ENCODE measurements around the gene TSPEAR.

DNA sequence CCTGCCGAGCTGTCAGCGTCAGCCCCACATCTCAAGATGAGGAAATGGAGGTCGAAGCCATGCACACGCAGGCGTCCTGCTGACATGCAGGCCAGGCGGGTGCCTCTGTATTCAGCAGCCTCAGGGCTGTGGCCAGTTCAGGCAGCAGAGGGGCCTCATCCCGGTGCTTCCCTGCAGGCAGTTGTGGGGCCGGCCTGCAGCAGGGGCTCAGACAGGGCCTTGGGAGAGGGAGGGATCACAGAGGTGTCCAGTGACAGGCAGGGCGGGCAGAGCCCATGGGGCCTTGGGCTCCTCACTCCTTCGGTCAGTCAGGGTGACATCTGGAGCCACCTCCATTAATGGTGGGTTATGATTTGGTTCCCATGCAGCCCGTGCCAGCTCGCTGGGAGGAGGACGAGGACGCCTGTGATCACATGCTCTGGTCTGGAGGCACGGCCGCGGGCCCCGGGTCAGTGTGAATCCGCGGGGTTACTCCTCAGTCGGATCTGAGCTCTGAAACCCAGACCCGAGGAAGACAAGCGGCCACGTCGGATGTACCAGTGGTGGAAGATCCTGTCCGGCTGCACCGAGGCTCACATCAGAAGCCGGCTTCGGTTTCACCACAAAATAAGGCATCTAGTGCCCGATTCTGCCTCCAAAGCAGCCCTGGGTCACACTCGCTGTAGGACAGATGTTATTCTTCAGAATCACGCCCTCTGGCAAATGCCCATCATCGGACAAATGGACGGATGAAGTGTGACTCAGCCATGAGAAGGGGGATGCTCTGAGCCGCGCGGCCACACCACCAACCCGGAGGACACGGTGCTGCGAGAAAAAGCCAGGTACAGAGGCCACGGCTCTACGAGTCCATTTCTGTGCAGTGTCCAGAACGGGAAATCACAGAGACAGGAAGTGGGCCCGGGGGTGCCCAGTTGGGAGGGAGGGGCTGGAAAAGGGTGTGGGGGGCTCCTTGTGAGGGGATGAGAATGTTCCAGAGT, 204.8 kb downstream of the TSPEAR start:
- TF ChIP-seq, protein P1, sequence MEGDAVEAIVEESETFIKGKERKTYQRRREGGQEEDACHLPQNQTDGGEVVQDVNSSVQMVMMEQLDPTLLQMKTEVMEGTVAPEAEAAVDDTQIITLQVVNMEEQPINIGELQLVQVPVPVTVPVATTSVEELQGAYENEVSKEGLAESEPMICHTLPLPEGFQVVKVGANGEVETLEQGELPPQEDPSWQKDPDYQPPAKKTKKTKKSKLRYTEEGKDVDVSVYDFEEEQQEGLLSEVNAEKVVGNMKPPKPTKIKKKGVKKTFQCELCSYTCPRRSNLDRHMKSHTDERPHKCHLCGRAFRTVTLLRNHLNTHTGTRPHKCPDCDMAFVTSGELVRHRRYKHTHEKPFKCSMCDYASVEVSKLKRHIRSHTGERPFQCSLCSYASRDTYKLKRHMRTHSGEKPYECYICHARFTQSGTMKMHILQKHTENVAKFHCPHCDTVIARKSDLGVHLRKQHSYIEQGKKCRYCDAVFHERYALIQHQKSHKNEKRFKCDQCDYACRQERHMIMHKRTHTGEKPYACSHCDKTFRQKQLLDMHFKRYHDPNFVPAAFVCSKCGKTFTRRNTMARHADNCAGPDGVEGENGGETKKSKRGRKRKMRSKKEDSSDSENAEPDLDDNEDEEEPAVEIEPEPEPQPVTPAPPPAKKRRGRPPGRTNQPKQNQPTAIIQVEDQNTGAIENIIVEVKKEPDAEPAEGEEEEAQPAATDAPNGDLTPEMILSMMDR (IDR thresholded peaks at IDR 0.05; ENCODE audit: insufficient read depth, low read length, poor library complexity, severe bottlenecking), result no peak
- TF ChIP-seq EZH2phosphoT487 (conservative IDR thresholded peaks at IDR 0.05; ENCODE audit: low read length), result no peak

Data from SU-DHL-6 (cell line).